ENCODE results near the gene AGAP5. TPM values are rescaled to one million over a fixed set of nuclear protein-coding genes. Genes with fewer than 3 reads are reported as not detected.
"Not testable (repeated sequence)": the region's sequence is repeated elsewhere in the genome, so short reads cannot be mapped to it uniquely, and the experiment has no call there.

The AGAP5 gene
- total RNA-seq, 1 experiment from 2014 or later = 14.3 TPM

GRCh38 chr10:73732426-73732825, 34.5 kb upstream of the AGAP5 start:
- Mint-ChIP-seq H3K9me3 (ENCODE audit: unreplicated experiment) (no peaks in the 10 kb centered on the region), H3K4me3 (ENCODE audit: unreplicated experiment) (peak overlapping the region; percentile 52), H3K36me3 (ENCODE audit: insufficient read depth, unreplicated experiment) (peaks cover 26% of the 10 kb centered on the region), H3K4me1 (ENCODE audit: low read depth, unreplicated experiment) (no peaks in the 10 kb centered on the region), H3K27ac (ENCODE audit: unreplicated experiment) (no peak overlapping the region), H3K27me3 (ENCODE audit: insufficient read depth, unreplicated experiment) (no peaks in the 10 kb centered on the region)
- H3K27me3 ChIP-seq (replicated peaks; ENCODE audit: control insufficient read depth, insufficient read depth, low read length) = no peaks in the 10 kb centered on the region
- ChIA-PET CTCF (no interaction called here), POLR2A (no interaction called here)
- no peak overlapping the region for H3K4me3 ChIP-seq (ENCODE audit: low read depth, low read length)
- BruUV-seq (replicated peaks) = no TSS peak
- no peaks in the 10 kb centered on the region for H3K36me3 ChIP-seq (ENCODE audit: control insufficient read depth, insufficient read depth, low read length)
- no peaks in the 10 kb centered on the region for H3K9me3 ChIP-seq
- no peak for DNase-seq
- intact Hi-C loops (cut with micrococcal nuclease; ENCODE audit: unreplicated experiment) = no loop called here
- H3K4me1 ChIP-seq = no peaks in the 10 kb centered on the region
- no peak for TF ChIP-seq CTCF (IDR thresholded peaks at IDR 0.05; ENCODE audit: insufficient read depth in 1 of 2, low read depth in 1 of 2, low read length in 1 of 2, severe bottlenecking in 1 of 2, unreplicated experiment in 1 of 2)

DNA sequence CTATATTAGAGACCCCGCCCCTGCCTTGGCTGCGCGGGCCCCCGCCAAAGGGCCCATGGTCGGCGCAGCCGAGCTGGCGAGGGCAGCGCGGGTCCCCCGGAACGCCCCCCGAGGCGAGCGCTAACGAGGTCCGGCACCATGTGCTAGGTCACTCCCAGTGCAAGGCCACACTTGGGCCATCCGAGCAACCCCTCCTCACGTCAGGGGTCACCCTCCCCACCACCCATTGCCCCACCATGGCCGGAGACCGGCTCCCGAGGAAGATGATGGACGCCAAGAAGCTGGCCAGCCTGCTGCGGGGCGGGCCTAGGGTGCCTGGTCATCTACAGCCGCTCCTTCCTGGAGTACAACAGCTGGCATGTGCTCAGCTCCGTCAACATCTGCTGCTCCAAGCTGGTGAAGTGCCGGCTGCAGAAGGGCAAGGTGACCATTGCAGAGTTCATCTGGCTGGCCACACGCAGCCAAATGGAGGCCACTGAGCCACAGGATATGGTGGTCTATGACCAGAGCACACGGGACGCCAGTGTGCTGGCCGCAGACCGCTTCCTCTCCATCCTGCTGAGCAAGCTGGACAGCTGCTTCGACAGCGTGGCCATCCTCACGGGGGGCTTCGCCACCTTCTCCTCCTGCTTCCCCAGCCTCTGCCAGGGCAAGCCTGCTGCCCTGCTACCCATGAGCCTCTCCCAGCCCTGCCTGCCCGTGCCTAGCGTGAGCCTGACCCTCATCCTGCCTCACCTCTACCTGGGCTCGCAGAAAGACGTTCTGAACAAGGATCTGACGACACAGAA, 33.9 kb upstream of the AGAP5 start:
- H3K9me3 Mint-ChIP-seq (ENCODE audit: unreplicated experiment) = no peaks in the 10 kb centered on the region
- ChIA-PET POLR2A (no interaction called here), CTCF (no interaction called here)
- no TSS peak for BruUV-seq (replicated peaks)
- no peak for DNase-seq
- no peak overlapping the region for H3K27ac Mint-ChIP-seq (ENCODE audit: unreplicated experiment)
- no peak for TF ChIP-seq CTCF (IDR thresholded peaks at IDR 0.05; ENCODE audit: insufficient read depth in 1 of 2, low read depth in 1 of 2, low read length in 1 of 2, severe bottlenecking in 1 of 2, unreplicated experiment in 1 of 2)
- peak overlapping the region; percentile 52 for H3K4me3 Mint-ChIP-seq (ENCODE audit: unreplicated experiment)
- no peaks in the 10 kb centered on the region for H3K4me1 Mint-ChIP-seq (ENCODE audit: low read depth, unreplicated experiment)
- Histone ChIP-seq H3K9me3 (no peaks in the 10 kb centered on the region), H3K4me3 (ENCODE audit: low read depth, low read length) (no peak overlapping the region), H3K36me3 (ENCODE audit: control insufficient read depth, insufficient read depth, low read length) (no peaks in the 10 kb centered on the region; the same call in 1 of the 2 replicates), H3K27me3 (replicated peaks; ENCODE audit: control insufficient read depth, insufficient read depth, low read length) (no peaks in the 10 kb centered on the region), H3K4me1 (no peaks in the 10 kb centered on the region)
- H3K36me3 Mint-ChIP-seq (ENCODE audit: insufficient read depth, unreplicated experiment) = peaks cover 31% of the 10 kb centered on the region
- H3K27me3 Mint-ChIP-seq (ENCODE audit: insufficient read depth, unreplicated experiment) = no peaks in the 10 kb centered on the region
- intact Hi-C loops (cut with micrococcal nuclease; ENCODE audit: unreplicated experiment) = no loop called here

DNA sequence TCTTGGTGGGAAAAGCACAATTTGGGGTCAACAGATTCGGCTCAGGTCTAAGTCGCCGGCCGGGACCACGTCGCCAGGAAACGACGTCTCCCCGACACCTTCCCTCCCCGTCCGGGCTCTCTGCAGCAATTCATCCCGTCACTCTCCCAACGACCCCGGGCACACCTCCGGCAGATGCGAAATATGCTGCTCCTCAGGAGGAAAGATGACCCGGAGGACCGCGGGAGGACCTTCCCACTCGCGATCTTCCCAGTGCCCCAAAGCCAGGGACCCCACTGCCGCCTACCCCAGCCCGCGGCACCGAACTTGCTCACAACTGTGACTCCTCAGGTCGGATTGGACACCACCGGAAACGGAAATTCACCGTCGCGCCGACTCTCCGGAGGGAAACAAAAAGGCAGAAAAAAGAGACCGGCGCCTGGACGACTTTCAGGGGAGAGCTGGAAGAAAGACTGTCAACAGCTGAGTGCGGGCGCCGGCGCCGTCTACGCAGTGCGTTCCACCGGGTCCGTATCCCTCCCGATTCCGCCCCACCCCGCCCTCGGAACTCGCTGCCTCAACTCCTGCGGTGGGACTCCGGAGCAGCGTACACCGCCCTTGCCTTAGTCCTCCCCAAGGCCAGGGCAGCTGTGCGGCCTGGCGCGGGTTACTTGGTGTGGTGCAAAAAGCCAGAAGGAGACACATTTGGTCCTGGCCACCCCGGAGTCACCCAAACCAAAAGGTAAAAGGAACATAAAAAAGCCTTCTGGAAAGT, 32.4 kb upstream of the AGAP5 start:
- intact Hi-C loops (cut with micrococcal nuclease; ENCODE audit: unreplicated experiment) = loop anchor here (1.0 kb wide), 1 partner anchor 14 kb away; the partner anchor contains the start of gene SEC24C
- no TSS peak for BruUV-seq (replicated peaks)
- CTCF ChIA-PET = interaction anchor here (0.6 kb wide), 3 partner anchors 38 to 209 kb away, joined by 3 to 7 read pairs (median 4); no protein-coding TSS in a partner anchor

GRCh38 chr10:73729781-73730152, 31.9 kb upstream of the AGAP5 start:
- H3K4me1 Mint-ChIP-seq (ENCODE audit: low read depth, unreplicated experiment); H3K27me3 Mint-ChIP-seq (ENCODE audit: insufficient read depth, unreplicated experiment); DNase-seq; H3K9me3 Mint-ChIP-seq (ENCODE audit: unreplicated experiment); H3K9me3 ChIP-seq; H3K27me3 ChIP-seq (replicated peaks; ENCODE audit: control insufficient read depth, insufficient read depth, low read length); H3K4me1 ChIP-seq; H3K36me3 ChIP-seq (ENCODE audit: control insufficient read depth, insufficient read depth, low read length): not testable (repeated sequence)
- peaks cover 34% of the 10 kb centered on the region for H3K36me3 Mint-ChIP-seq (ENCODE audit: insufficient read depth, unreplicated experiment)
- ChIA-PET CTCF (interaction anchor here (0.6 kb wide), 1 partner anchor 43 kb away, joined by 3 read pairs; no protein-coding TSS in a partner anchor), POLR2A (interaction anchor here (1.0 to 2.2 kb wide), 3 partner anchors 14 to 138 kb away, joined by 3 to 11 read pairs (median 3); partner anchors contain the start of genes CHCHD1, SEC24C and USP54)
- H3K4me3 Mint-ChIP-seq (ENCODE audit: unreplicated experiment) = peak overlapping the region; percentile 88
- peak overlapping the region; percentile 94 for H3K27ac Mint-ChIP-seq (ENCODE audit: unreplicated experiment)
- H3K4me3 ChIP-seq (ENCODE audit: low read depth, low read length) = peak overlapping the region; percentile 98
- BruUV-seq (replicated peaks) = TSS peak; percentile 80
- intact Hi-C loops (cut with micrococcal nuclease; ENCODE audit: unreplicated experiment) = loop anchor here (1.0 kb wide), 1 partner anchor 15 kb away; the partner anchor contains the start of gene SEC24C

More for the DNA sequence above, 32.4 kb upstream of the AGAP5 start:
- Mint-ChIP-seq H3K27ac (ENCODE audit: unreplicated experiment) (peak overlapping the region; percentile 94), H3K9me3 (ENCODE audit: unreplicated experiment) (no peaks in the 10 kb centered on the region), H3K27me3 (ENCODE audit: insufficient read depth, unreplicated experiment) (no peaks in the 10 kb centered on the region), H3K4me1 (ENCODE audit: low read depth, unreplicated experiment) (no peaks in the 10 kb centered on the region), H3K4me3 (ENCODE audit: unreplicated experiment) (peak overlapping the region; percentile 88), H3K36me3 (ENCODE audit: insufficient read depth, unreplicated experiment) (peaks cover 37% of the 10 kb centered on the region)
- Histone ChIP-seq H3K4me1 (no peaks in the 10 kb centered on the region), H3K27me3 (replicated peaks; ENCODE audit: control insufficient read depth, insufficient read depth, low read length) (no peaks in the 10 kb centered on the region), H3K36me3 (ENCODE audit: control insufficient read depth, insufficient read depth, low read length) (no peaks in the 10 kb centered on the region; the same call in none of the 2 replicates), H3K9me3 (no peaks in the 10 kb centered on the region), H3K4me3 (ENCODE audit: low read depth, low read length) (peak overlapping the region; percentile 98)
- peak; percentile 91 to 95 for DNase-seq
- POLR2A ChIA-PET = interaction anchor here (0.6 to 2.2 kb wide), 5 partner anchors 13 to 139 kb away, joined by 3 to 11 read pairs (median 3); partner anchors contain the start of genes CHCHD1, SEC24C and USP54
- no peak for TF ChIP-seq CTCF (IDR thresholded peaks at IDR 0.05; ENCODE audit: insufficient read depth in 1 of 2, low read depth in 1 of 2, low read length in 1 of 2, severe bottlenecking in 1 of 2, unreplicated experiment in 1 of 2)

All from Caco-2 (cell line).